ENCODE measurements around the gene UVRAG.
"Not testable (repeated sequence)": the region's sequence is repeated elsewhere in the genome, so short reads cannot be mapped to it uniquely, and the experiment has no call there.

The UVRAG gene

GRCh38 chr11:76076749-76077148 is 261.7 kb downstream of the UVRAG start:
- Histone ChIP-seq H3K36me3 (ENCODE audit: insufficient read depth, low read length) (peaks cover 15% of the 10 kb centered on the region; the same call in 1 of the 2 replicates), H2AFZ (ENCODE audit: low read length) (no peak overlapping the region), H3K9me2 (ENCODE audit: low read depth, low read length) (no peaks in the 10 kb centered on the region), H3K4me1 (ENCODE audit: insufficient read depth, low read length, severe bottlenecking) (peaks cover 5% of the 10 kb centered on the region), H3K4me3 (ENCODE audit: low read depth, low read length, poor library complexity, severe bottlenecking) (no peak overlapping the region), H3K27me3 (ENCODE audit: insufficient read depth, low read length) (no peaks in the 10 kb centered on the region), H3K4me2 (ENCODE audit: low read length) (no peak overlapping the region), H4K20me1 (ENCODE audit: insufficient read depth, low read length) (no peaks in the 10 kb centered on the region), H3K9ac (ENCODE audit: low read length) (no peak overlapping the region), H3K27ac (ENCODE audit: low read depth, low read length, poor library complexity, severe bottlenecking) (no peak overlapping the region), H3K9me3 (ENCODE audit: low read length) (no peaks in the 10 kb centered on the region), H3F3A (ENCODE audit: insufficient read depth, low read length) (peaks cover 3% of the 10 kb centered on the region; the same call in 1 of the 2 replicates), H3K79me2 (ENCODE audit: insufficient read depth, low read length) (no peaks in the 10 kb centered on the region)
- no peak for TF ChIP-seq EZH2 (IDR thresholded peaks at IDR 0.05; ENCODE audit: borderline replicate concordance, low read length)
- TF ChIP-seq CTCF (IDR thresholded peaks at IDR 0.05; ENCODE audit: low read length), result no peak

GRCh38 chr11:76077575-76078150 is 262.7 kb downstream of the UVRAG start:
- no peak for TF ChIP-seq EZH2 (IDR thresholded peaks at IDR 0.05; ENCODE audit: borderline replicate concordance, low read length)
- no peak for TF ChIP-seq CTCF (IDR thresholded peaks at IDR 0.05; ENCODE audit: low read length)
- Histone ChIP-seq H3K9me2 (ENCODE audit: low read depth, low read length) (no peaks in the 10 kb centered on the region), H3F3A (ENCODE audit: insufficient read depth, low read length) (peaks cover 3% of the 10 kb centered on the region; the same call in 1 of the 2 replicates), H2AFZ (ENCODE audit: low read length) (no peak overlapping the region), H3K4me2 (ENCODE audit: low read length) (no peak overlapping the region), H3K27me3 (ENCODE audit: insufficient read depth, low read length) (no peaks in the 10 kb centered on the region), H3K36me3 (ENCODE audit: insufficient read depth, low read length) (peaks cover 15% of the 10 kb centered on the region; the same call in 1 of the 2 replicates), H3K9me3 (ENCODE audit: low read length) (no peaks in the 10 kb centered on the region), H3K9ac (ENCODE audit: low read length) (no peak overlapping the region), H3K4me3 (ENCODE audit: low read depth, low read length, poor library complexity, severe bottlenecking) (no peak overlapping the region), H3K79me2 (ENCODE audit: insufficient read depth, low read length) (no peaks in the 10 kb centered on the region), H3K27ac (ENCODE audit: low read depth, low read length, poor library complexity, severe bottlenecking) (no peak overlapping the region), H3K4me1 (ENCODE audit: insufficient read depth, low read length, severe bottlenecking) (peaks cover 5% of the 10 kb centered on the region), H4K20me1 (ENCODE audit: insufficient read depth, low read length) (no peaks in the 10 kb centered on the region)

GRCh38 chr11:76081084-76081483 is 266.1 kb downstream of the UVRAG start:
- not testable (repeated sequence) for H3K4me3 ChIP-seq (ENCODE audit: low read depth, low read length, poor library complexity, severe bottlenecking); H3K36me3 ChIP-seq (ENCODE audit: insufficient read depth, low read length); H2AFZ ChIP-seq (ENCODE audit: low read length); H4K20me1 ChIP-seq (ENCODE audit: insufficient read depth, low read length); H3K27ac ChIP-seq (ENCODE audit: low read depth, low read length, poor library complexity, severe bottlenecking); H3K4me1 ChIP-seq (ENCODE audit: insufficient read depth, low read length, severe bottlenecking); H3K9me2 ChIP-seq (ENCODE audit: low read depth, low read length); H3K9ac ChIP-seq (ENCODE audit: low read length); H3K27me3 ChIP-seq (ENCODE audit: insufficient read depth, low read length); H3K4me2 ChIP-seq (ENCODE audit: low read length); H3K79me2 ChIP-seq (ENCODE audit: insufficient read depth, low read length); H3F3A ChIP-seq (ENCODE audit: insufficient read depth, low read length); H3K9me3 ChIP-seq (ENCODE audit: low read length)

Measured in OCI-LY1 (cell line).